Measurements from ENCODE around the gene CCDC171.
A peak's percentile ranks its signal among the peaks of the same experiment; 100 is the strongest.

Gene CCDC171

GRCh38 chr9:15552636-15553527, at the start of gene CCDC171 (continued):
- TF ChIP-seq ZNF416 (tag by site-specific recombination; IDR thresholded peaks at IDR 0.05) = no peak
- no peak for TF ChIP-seq ZNF670 (tag by site-specific recombination; IDR thresholded peaks at IDR 0.05; ENCODE audit: low read depth)
- no peak for TF ChIP-seq ZNF157 (tag by site-specific recombination; IDR thresholded peaks at IDR 0.05)
- TF ChIP-seq ZSCAN23 (tag by site-specific recombination; IDR thresholded peaks at IDR 0.05) = no peak
- TF ChIP-seq ZNF692 (tag by site-specific recombination; IDR thresholded peaks at IDR 0.05) = peak; percentile 80
- peak; percentile 32 for TF ChIP-seq CTCF (tag by site-specific recombination; IDR thresholded peaks at IDR 0.05)
- no peak for TF ChIP-seq ZNF155 (tag by site-specific recombination; IDR thresholded peaks at IDR 0.05)
- peak; percentile 57 for TF ChIP-seq ZBTB8A (tag by site-specific recombination; IDR thresholded peaks at IDR 0.05)
- TF ChIP-seq SP3 (tag by site-specific recombination; IDR thresholded peaks at IDR 0.05) = peak; percentile 67
- no peak for TF ChIP-seq ZNF248 (tag by site-specific recombination; IDR thresholded peaks at IDR 0.05)
- peak; percentile 62 for TF ChIP-seq PRDM1 (tag by site-specific recombination; IDR thresholded peaks at IDR 0.05)
- TF ChIP-seq ZNF148 (tag by site-specific recombination; IDR thresholded peaks at IDR 0.05; ENCODE audit: borderline replicate concordance) = no peak
- no peak for TF ChIP-seq ZNF548 (tag by site-specific recombination; IDR thresholded peaks at IDR 0.05)
- TF ChIP-seq ZNF280C (tag by site-specific recombination; IDR thresholded peaks at IDR 0.05) = no peak
- TF ChIP-seq ZNF37A (tag by site-specific recombination; IDR thresholded peaks at IDR 0.05) = no peak
- TF ChIP-seq WT1 (tag by site-specific recombination; IDR thresholded peaks at IDR 0.05) = no peak
- no peak for TF ChIP-seq ZNF830 (tag by site-specific recombination; IDR thresholded peaks at IDR 0.05; ENCODE audit: low read depth)
- peak; percentile 36; the same call in 1 of the 2 replicates for TF ChIP-seq ZNF449 (tag by site-specific recombination; IDR thresholded peaks at IDR 0.05)
- TF ChIP-seq ZNF626 (tag by site-specific recombination; IDR thresholded peaks at IDR 0.05) = no peak
- no peak; the same call in 1 of the 2 replicates for TF ChIP-seq FEZF1 (tag by site-specific recombination; IDR thresholded peaks at IDR 0.05)
- TF ChIP-seq ZNF704 (tag by site-specific recombination; IDR thresholded peaks at IDR 0.05) = no peak
- TF ChIP-seq ZNF624 (tag by site-specific recombination; IDR thresholded peaks at IDR 0.05) = no peak
- no peak for TF ChIP-seq SALL2 (tag by site-specific recombination; IDR thresholded peaks at IDR 0.05; ENCODE audit: borderline replicate concordance)
- TF ChIP-seq KLF8 (tag by site-specific recombination; IDR thresholded peaks at IDR 0.05) = peak; percentile 75; the same call in 1 of the 2 replicates
- no peak for TF ChIP-seq ZNF558 (tag by site-specific recombination; IDR thresholded peaks at IDR 0.05)
- no peak; the same call in 1 of the 2 replicates for TF ChIP-seq ZNF76 (tag by site-specific recombination; IDR thresholded peaks at IDR 0.05; ENCODE audit: borderline replicate concordance, low read depth)
- TF ChIP-seq BCL11A (tag by site-specific recombination; IDR thresholded peaks at IDR 0.05; ENCODE audit: low read depth) = no peak
- no peak for TF ChIP-seq MZF1 (tag by site-specific recombination; IDR thresholded peaks at IDR 0.05; ENCODE audit: borderline replicate concordance)
- 0 out of 2 replicates have a peak, but pooled peaks have one; percentile 33 for TF ChIP-seq ZNF2 (tag by site-specific recombination; IDR thresholded peaks at IDR 0.05)
- TF ChIP-seq ZBTB1 (tag by site-specific recombination; IDR thresholded peaks at IDR 0.05) = no peak

Data from HEK293 (cell line).